IMR-90 (cell line): Measurements from ENCODE around the gene ANXA4.
"Not testable (repeated sequence)": the region's sequence is repeated elsewhere in the genome, so short reads cannot be mapped to it uniquely, and the experiment has no call there.

Source experiments
- MAZ ChIP-seq: IDR thresholded peaks from 2 replicates; pipeline ENCODE4 v1.6.1; 2012; ENCODE audit warnings: low read depth, mild to moderate bottlenecking, low read length, improper control_type of control experiment, moderate library complexity, borderline replicate concordance
- POLR2A ChIP-seq: IDR thresholded peaks from 2 replicates; pipeline ENCODE4 v1.6.1; 2012; ENCODE audit warnings: mild to moderate bottlenecking, low read depth, low read length
- TF ChIP-seq, protein P1 (sequence below): conservative IDR thresholded peaks from 2 replicates; pipeline ENCODE4 v1.5.1; 2012; ENCODE audit warnings: mild to moderate bottlenecking, low read depth, low read length, improper control_type of control experiment

DNA sequence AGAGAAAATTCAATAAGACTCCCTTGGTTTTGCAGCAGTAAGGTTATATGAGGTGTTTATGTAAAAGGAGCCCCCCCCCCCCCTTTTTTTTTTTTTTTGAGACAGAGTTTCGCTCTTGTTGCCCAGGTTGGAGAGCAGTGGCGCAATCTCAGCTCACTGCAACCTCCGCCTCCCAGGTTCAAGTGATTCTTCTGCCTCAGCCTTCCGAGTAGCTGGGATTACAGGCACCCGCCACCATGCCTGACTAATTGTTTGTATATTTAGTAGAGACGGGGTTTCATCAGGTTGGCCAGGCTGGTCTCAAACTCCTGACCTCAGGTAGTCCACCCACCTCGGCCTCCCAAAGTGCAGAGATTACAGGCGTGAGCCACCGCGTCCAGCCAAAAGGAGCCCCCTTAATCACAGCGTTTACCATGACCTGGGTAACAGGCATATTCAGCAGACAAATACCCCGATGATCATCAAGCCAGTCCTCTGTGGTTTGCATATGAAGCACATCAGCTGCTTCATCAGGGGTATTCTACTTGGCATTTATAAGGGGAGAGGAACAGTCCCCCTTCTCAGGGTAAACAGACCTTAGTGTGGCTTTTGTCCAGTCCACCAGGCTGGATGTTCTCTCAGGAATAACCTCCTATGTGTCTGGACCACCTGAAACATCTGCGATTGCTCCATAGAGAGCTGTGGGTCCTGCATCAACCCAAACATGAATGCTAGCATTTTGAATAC lies 32.5 kb downstream of the ANXA4 start:
- not testable (repeated sequence) for TF ChIP-seq POLR2A, MAZ
- TF ChIP-seq, protein P1, sequence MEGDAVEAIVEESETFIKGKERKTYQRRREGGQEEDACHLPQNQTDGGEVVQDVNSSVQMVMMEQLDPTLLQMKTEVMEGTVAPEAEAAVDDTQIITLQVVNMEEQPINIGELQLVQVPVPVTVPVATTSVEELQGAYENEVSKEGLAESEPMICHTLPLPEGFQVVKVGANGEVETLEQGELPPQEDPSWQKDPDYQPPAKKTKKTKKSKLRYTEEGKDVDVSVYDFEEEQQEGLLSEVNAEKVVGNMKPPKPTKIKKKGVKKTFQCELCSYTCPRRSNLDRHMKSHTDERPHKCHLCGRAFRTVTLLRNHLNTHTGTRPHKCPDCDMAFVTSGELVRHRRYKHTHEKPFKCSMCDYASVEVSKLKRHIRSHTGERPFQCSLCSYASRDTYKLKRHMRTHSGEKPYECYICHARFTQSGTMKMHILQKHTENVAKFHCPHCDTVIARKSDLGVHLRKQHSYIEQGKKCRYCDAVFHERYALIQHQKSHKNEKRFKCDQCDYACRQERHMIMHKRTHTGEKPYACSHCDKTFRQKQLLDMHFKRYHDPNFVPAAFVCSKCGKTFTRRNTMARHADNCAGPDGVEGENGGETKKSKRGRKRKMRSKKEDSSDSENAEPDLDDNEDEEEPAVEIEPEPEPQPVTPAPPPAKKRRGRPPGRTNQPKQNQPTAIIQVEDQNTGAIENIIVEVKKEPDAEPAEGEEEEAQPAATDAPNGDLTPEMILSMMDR: not testable (repeated sequence)
